Activated CD4-positive, alpha-beta T cell treated with anti-CD3 and anti-CD28 coated beads for 24 hours (primary cell): ENCODE measurements around the gene IL7R.
"Not testable (repeated sequence)": the region's sequence is repeated elsewhere in the genome, so short reads cannot be mapped to it uniquely, and the experiment has no call there.

Experiments used
- DNase-seq, 2 donors: peaks; one replicate each; pipeline ENCODE4 v3.0.0-alpha.2; 2020; ENCODE audit warnings: low read depth in 2 of 2

Gene IL7R

DNA sequence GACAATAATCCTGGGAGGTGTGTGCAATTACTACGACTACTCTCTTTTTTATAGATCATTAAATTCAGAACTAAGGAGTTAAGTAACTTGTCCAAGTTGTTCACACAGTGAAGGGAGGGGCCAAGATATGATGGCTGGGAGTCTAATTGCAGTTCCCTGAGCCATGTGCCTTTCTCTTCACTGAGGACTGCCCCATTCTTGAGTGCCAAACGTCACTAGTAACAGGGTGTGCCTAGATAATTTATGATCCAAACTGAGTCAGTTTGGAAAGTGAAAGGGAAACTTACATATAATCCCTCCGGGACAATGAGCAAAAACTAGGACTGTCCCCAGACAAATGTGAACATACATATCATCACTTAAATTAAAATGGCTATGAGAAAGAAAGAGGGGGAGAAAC is 20.2 kb downstream of the IL7R start:
- DNase-seq: no peak

DNA sequence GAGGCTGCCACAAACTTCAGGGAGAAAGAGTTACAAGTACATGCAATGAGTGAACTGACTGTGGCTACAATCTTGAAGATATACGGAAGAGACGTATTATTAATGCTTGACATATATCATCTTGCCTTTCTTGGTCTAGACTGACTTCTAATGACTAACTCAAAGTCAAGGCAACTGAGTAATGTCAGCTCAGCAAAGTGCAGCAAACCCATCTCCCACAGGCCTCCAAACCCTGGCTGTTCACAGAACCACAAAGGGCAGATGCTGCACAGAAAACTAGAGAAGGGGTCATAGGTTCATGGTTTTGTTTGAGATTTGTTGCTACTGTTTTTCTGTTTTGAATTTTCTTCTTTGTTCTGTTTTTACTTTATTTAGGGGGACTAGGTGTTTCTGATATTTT is 21.0 kb downstream of the IL7R start:
- DNase-seq: no peak

- DNase-seq: no peak
These were observed 21.4 kb downstream of the IL7R start for GRCh38 chr5:35878079-35878478.

- no peak for DNase-seq
These were observed 22.4 kb downstream of the IL7R start for GRCh38 chr5:35879096-35879495.

DNA sequence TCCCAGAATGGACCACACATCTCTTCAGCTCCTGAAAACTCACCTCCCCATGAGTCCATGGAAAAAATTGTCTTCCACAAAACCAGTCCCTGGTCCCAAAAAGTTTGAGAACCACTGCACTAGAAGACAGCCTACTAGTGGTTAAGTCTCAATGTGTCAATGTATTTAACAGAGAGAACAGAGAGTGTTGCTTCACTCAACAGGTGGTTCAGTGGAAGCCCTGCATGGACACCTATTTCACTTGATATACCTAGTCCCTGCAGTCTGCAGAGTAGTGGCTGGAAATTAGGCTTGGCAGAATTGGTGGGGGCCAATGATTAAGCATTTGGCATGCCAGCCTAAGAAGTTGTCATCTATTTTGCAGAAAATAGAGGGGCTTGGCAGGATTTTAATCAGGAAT is 23.0 kb downstream of the IL7R start:
- DNase-seq: no peak

DNA sequence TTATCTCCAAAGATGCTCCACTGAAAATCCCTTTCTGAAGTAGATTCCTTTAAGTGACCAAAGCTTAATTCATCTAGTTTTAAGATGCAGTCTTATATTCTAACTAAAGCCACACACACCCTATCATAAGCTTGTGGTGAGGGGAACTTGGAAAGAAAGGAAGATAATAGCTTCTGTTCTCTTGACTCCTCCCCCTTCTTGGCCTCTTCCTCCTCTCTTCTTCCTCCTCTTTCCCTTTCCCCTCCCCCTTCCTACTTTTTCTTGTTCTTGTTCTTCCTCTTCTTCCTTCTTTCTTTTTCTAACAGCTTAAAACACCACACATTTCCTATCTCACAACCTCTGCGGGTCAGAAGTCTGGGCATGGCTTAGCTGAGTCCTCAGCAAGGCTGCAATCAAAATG is 23.5 kb downstream of the IL7R start:
- DNase-seq: no peak

GRCh38 chr5:35881758-35882157 is 25.1 kb downstream of the IL7R start:
- DNase-seq: no peak

- no peak for DNase-seq
These were observed 27.6 kb downstream of the IL7R start for GRCh38 chr5:35884191-35884769.

DNA sequence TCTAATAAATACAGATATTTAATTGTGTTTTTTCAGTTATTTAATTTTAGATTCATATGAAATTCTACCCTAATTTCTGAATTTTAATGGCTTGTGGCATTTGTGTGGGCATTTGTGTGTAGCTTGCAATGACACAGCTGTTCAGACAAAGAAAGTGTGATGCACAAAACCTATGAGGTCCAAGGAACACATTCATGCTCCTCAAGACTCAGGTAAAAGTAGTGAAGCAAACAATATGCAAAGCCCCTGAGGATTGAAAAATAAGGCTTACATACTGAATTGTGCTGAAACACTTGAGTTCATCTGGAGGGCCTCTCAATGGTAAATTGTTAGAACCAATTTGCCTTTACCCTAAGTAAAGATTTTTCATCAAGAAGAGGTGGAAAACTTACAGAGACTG is 28.1 kb downstream of the IL7R start:
- no peak for DNase-seq

DNA sequence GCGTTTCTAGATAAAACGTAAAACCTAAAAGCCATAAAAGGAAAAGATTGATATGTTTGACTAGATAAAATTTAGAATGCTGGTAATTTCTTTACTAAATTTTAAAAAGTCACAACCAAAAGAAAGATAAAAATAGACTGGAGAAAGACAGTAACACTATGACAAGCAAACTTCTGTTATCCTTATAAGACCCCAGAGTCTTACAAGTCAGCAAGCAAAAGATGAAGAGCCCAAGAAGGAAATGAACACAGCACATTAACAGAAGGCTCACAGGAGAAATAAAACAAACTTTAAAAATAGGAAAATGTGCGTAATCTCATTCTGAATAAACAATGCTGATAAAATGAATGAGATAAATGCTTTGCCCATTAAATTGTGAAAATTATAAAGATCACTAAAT is 29.7 kb downstream of the IL7R start:
- no peak for DNase-seq

DNA sequence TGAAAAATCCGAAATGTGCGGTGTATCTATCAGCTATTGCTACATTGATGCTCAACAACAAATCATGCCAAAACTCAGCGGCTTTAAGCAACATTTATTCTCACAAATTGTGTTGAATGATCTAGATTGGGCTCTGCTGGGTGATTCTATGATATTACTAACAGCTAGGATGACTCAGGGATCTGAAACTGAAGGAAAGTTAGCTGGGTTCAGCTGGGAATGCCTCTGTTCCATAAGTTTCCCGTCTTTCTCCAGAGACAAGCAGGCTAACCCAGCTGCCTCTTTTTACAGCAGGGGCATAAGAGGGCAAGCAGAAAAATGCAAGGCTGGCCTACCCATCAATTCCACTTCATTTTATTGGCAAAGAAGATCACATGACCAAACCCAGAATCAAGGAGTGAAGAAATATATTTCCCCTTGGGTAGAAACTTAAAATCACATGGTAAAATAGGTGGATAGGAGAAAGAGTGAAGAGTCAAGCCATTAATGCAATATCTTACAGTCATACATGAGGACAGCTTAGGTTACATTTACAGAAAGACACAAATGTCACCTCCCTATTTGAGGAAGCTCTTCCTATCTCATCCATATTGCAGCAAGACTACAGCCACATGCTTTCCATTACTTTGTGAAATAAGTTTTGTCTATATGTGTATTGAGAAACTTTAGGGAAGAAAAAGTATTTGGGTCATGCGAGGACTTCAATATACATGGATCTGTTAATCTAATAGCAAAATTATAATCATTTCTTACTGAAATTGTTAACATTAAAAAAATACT is 30.8 kb downstream of the IL7R start:
- no peak for DNase-seq

DNA sequence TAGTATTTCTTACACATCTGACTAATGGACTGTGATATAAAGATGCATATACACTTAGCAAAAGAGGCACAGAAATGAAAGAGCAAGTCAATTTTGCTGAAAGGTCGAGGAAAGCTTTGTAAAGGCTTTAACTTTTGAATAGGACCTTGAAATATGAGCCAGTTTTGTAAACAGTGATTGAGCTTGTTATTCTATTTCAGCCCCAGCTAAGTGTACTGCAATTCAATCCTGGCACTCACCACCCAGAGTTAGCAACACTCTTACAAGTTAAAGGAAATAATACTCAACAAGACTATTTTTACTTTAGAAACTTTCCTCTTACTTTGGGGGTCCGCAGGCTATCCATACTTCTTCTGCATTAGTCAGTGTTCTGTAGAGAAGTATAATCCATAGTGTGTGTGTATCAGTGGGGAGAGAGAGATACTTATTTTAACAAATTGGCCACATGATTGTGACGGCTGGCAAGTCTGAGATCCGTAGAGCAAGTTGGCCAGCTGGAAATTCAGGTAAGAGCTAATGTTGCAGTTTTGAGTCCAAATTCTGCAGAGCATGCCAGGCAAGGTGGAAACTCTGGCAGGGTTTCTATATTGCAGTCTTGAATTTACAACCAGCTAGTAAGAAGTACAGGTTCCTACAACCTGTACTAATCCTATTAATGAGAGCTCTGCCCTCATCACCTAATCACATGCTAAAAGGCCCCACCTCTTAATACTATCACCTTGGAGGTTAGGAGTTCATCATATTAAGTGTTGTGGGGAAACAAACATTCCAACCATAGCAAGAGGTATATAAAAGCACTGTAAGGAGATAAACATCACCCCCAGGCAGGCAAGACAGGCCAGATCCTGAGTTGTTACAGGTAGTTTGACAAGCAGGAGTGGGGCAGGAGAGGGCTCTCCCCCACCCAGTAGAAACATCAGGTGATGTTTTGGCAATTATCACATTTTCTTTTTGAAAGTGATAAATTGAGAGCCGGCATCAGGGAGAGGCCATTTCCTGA is 33.6 kb downstream of the IL7R start:
- no peak for DNase-seq

DNA sequence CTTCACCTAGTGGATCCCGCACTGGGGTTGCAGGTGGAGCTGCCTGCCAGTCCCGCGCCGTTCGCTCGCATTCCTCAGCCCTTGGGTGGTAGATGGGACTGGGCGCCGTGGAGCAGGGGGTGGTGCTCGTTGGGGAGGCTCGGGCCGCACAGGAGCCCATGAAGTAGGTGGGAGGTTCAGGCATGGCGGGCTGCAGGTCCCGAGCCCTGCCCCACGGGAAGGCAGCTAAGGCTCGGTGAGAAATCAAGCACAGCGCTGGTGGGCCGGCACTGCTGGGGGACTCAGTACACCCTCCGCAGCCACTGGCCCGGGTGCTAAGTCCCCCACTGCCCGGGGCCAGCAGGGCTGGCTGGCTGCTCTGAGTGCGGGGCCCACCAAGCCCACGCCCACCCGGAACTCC is 36.1 kb downstream of the IL7R start:
- DNase-seq: not testable (repeated sequence)

GRCh38 chr5:35894131-35894530 is 37.4 kb downstream of the IL7R start:
- no peak for DNase-seq

DNA sequence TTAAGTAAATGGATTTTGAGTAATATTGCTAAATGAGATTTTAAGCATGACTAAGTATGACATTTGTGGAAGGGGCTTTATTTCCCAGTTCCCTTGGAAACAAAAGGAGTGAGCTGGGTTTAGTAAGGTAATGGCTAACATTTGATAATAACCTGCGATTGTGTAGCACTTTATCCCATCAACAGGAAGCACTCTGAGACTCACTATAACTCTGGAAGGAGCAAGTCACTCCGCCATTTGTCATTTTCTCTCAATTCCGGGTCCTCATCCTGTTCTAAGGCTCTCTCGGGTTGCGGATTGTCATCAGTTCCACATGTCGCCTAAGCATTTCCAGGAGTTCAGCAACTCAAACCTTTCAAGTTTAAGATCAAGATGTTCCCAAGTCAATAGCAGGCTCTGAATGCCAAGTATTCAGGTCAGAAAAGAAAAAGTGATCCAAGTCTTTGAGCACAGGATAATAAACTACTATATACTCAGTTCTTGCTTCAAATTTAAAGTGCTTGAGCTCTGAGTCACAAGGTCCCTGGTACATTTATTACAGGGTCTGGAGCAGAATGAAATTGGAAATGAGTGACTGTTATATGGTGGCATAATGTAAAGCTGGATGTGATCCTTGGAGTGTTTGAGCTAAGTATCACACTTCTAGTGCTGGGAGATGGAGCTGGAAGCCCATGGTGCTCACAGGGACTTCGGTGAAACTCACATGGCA is 42.4 kb downstream of the IL7R start:
- no peak for DNase-seq

DNA sequence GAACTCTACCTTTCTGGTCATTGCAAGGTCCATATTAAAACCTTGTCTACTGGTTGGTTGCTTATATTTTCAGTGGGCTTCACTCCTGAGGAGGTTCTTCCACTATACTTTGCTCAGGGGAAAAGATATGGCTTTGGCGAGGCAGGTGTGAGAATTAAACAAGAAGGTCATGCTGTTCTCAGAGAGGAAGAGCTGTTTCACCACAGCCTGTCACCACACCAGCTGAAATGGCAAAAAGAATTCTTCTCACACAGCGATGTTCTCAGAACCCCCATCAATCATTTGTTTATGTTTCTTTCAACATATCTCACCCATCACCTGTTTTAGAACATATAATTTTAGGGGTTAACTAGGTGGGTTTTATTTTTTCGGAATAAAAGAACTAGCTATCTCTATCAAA is 43.1 kb downstream of the IL7R start:
- DNase-seq: no peak

DNA sequence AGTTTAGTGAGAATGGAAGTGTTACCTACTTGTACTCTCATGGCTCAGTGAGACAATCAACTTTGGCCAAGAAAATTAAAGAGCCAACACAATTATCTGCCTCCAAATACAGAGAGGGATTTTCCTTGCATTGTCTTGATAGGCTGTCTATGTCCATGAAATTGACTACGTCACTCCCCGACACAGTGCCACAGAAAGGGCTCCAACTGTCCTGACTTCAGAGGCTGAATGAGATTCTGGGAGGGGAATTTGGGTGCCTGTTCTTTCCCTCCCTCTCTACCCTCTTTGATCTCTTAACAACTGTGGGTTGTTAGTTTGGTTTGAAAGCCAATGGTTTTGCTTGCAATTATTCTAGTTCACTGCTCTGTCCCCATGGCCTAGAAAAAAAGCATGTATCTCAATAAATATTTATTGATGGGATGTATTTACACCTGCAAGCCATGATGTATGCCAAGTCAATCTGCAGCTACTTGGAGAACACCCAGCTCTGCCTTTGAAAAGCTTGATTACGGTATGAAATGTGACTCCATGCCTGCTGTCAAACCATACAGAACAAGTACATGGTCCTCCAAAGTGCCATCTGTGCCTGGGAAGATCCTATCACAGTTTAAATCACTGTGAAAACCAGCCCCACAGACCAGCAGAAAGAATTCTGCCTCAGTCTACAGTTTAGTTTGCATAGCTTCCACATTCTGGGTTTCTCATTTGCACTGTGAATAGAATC is 44.4 kb downstream of the IL7R start:
- no peak for DNase-seq

DNA sequence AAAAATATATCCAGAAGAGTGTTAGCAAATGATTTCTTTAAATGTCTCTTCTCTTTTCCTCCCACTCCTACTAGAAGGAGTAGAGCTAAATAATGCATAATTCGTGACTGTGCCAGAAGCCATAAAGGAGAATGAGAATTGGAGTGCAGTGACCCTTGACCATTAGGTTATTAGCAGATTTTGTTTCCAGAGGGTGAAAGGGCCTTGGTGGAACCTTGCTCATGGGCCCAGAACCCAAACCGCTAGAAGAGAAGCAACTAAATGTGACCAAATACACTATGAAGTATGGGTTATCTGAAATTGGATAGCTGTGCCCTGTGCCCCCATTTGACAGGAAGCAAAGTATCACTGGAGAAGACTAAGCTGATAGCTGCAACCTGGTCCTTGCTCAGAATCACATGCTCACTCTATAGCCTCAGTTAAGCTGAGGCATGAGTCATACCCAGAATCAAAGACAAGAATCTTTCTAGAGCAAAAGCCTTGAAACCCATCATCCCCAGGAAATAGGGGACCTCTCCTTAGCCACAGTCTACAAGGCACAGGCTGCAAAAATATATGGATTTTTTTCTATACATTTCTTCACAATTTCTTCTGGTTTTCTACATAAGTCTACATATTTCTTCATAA is 45.5 kb downstream of the IL7R start:
- no peak for DNase-seq

GRCh38 chr5:35903631-35904203 is 47.0 kb downstream of the IL7R start:
- no peak for DNase-seq

- no peak for DNase-seq
These were observed 47.9 kb downstream of the IL7R start for GRCh38 chr5:35904443-35905132.
